ENCODE results near the gene HUWE1.
"Not testable (repeated sequence)": the region's sequence is repeated elsewhere in the genome, so short reads cannot be mapped to it uniquely, and the experiment has no call there.

HUWE1 gene

GRCh38 chrX:53511322-53511721 is 175.2 kb downstream of the HUWE1 start:
- DNase-seq (ENCODE audit: low read depth in 2 of 2), result no peak

GRCh38 chrX:53504035-53504434 is 182.5 kb downstream of the HUWE1 start:
- not testable (repeated sequence) for DNase-seq (ENCODE audit: low read depth in 2 of 2)

- no peak for DNase-seq (ENCODE audit: low read depth in 2 of 2)
Observed at GRCh38 chrX:53494436-53494835, 192.1 kb downstream of the HUWE1 start.

- DNase-seq (ENCODE audit: low read depth in 2 of 2), result no peak
Observed at GRCh38 chrX:53486285-53486684, 200.2 kb downstream of the HUWE1 start.

- DNase-seq (ENCODE audit: low read depth in 2 of 2), result no peak
Observed at GRCh38 chrX:53483838-53484405, 202.6 kb downstream of the HUWE1 start.

- no peak for DNase-seq (ENCODE audit: low read depth in 2 of 2)
Observed at GRCh38 chrX:53483416-53483815, 203.1 kb downstream of the HUWE1 start.

All from fibroblast of skin of left biceps (primary cell).